HepG2 (cell line): ENCODE measurements around the gene HRCT1. TPM values are rescaled to one million over a fixed set of nuclear protein-coding genes. Genes with fewer than 3 reads are reported as not detected.

Experiments used
- ATAC-seq: fragments of 200-7000 bp; cut with Tn5 transposase; 3 replicates; pipeline ENCODE4 v1.9.1; 2020; ENCODE audit warnings: mild to moderate bottlenecking, moderate library complexity
- BruUV-seq: library from RNA; stranded (reverse); fragments of 400-500 nt; replicated peaks from 2 replicates; lab custom pipeline; 2021; lab: Mats Ljungman, UMichigan
- CTCF ChIA-PET: fragments of 300-600 bp; formaldehyde crosslinking; extraction: SDS; loops from one replicate; lab custom pipeline; 2021; ENCODE audit warnings: low total read pairs, inconsistent platforms, low intra/inter-chr PET ratio; lab: Yijun Ruan, JAX
- POLR2A ChIA-PET: fragments of 350-600 bp; sonication (Branson Sonifier 250); formaldehyde crosslinking; loops from one replicate; lab custom pipeline; 2020; ENCODE audit warnings: antibody characterized with exemption, inconsistent platforms; lab: Yijun Ruan, JAX
- DNase-seq: peaks from one replicate; pipeline ENCODE4 v3.0.0-alpha.2; 2015; ENCODE audit warnings: low spot score
- FAIRE-seq: peaks from 3 replicates; lab custom pipeline; 2011; peaks lifted over from hg19 to GRCh38; lab: Jason Lieb, UNC
- H2AFZ ChIP-seq: one replicate; pipeline ENCODE4 v1.6.1; 2011; ENCODE audit warnings: low read length, inconsistent platforms
- H3K27ac ChIP-seq: fragments of 300-600 bp; 3 replicates; pipeline ENCODE4 v1.8.0; 2011; ENCODE audit warnings: mixed run types, mild to moderate bottlenecking, mixed read lengths, low read length, inconsistent platforms; ENCODE audit not compliant: insufficient read depth; ENCODE audit errors: extremely low read length
- H3K27me3 ChIP-seq, 2 experiments: fragments of 200-600 bp in 1 of 2; 2 replicates in 1 of 2; 3 replicates in 1 of 2; pipeline versions ENCODE4 v1.6.0 to v1.8.0; 2011; ENCODE audit warnings: low read length in 2 of 2, mild to moderate bottlenecking in 2 of 2, moderate library complexity in 2 of 2, inconsistent platforms in 1 of 2; ENCODE audit not compliant: insufficient read depth in 2 of 2, control insufficient read depth in 1 of 2
- H3K36me3 ChIP-seq, 2 experiments: fragments of 200-600 bp in 1 of 2; replicated peaks in 1 of 2; 2 replicates in 1 of 2; 3 replicates in 1 of 2; pipeline versions ENCODE4 v1.5.1 to v1.8.0; 2011; ENCODE audit warnings: low read length in 2 of 2, inconsistent platforms in 1 of 2; ENCODE audit not compliant: insufficient read depth in 2 of 2, control insufficient read depth in 1 of 2
- H3K4me1 ChIP-seq: 2 replicates; pipeline ENCODE4 v1.5.1; 2012; ENCODE audit warnings: low read length, inconsistent platforms; ENCODE audit not compliant: insufficient read depth
- H3K4me2 ChIP-seq: 2 replicates; pipeline ENCODE4 v1.6.0; 2011; ENCODE audit warnings: low read depth, low read length, inconsistent platforms
- H3K4me3 ChIP-seq, 3 experiments: fragments of 200-600 bp in 1 of 3; sonication (generic), shearing (Covaris generic) in 1 of 3; replicated peaks in 1 of 3; 2 replicates each; pipeline ENCODE4 v1.5.1; 2011 to 2016; ENCODE audit warnings: low read length in 3 of 3, inconsistent platforms in 2 of 3, low read depth in 2 of 3, mild to moderate bottlenecking in 2 of 3, control low read depth in 1 of 3, mixed read lengths in 1 of 3; ENCODE audit not compliant: insufficient read depth in 1 of 3
- H3K79me2 ChIP-seq: one replicate; pipeline ENCODE4 v1.6.1; 2011; ENCODE audit warnings: low read length, inconsistent platforms; ENCODE audit not compliant: insufficient read depth
- H3K9ac ChIP-seq: 2 replicates; pipeline ENCODE4 v1.6.0; 2011; ENCODE audit warnings: mild to moderate bottlenecking, low read depth, low read length, inconsistent platforms; ENCODE audit not compliant: insufficient read depth
- H3K9me3 ChIP-seq: 2 replicates; pipeline ENCODE4 v1.5.1; 2012; ENCODE audit warnings: mild to moderate bottlenecking, low read length
- H4K20me1 ChIP-seq: 2 replicates; pipeline ENCODE4 v1.6.0; 2011; ENCODE audit warnings: inconsistent platforms, mild to moderate bottlenecking, low read length, moderate library complexity; ENCODE audit not compliant: insufficient read depth
- HDAC1 ChIP-seq: sonication (generic); formaldehyde crosslinking; IDR thresholded peaks from 2 replicates; pipeline ENCODE4 v1.5.1; 2020; ENCODE audit warnings: mild to moderate bottlenecking, missing genetic modification reagents
- HHEX ChIP-seq: IDR thresholded peaks from 2 replicates; pipeline ENCODE4 v1.6.1; 2016; ENCODE audit warnings: control low read depth
- HNRNPUL1 ChIP-seq: fragments of 200-400 bp; formaldehyde crosslinking; IDR thresholded peaks from 2 replicates; pipeline ENCODE4 v1.6.1; 2017; ENCODE audit warnings: low read depth, mild to moderate bottlenecking, low read length, moderate library complexity
- KDM4B ChIP-seq: sonication (generic); formaldehyde crosslinking; IDR thresholded peaks from 2 replicates; pipeline ENCODE4 v1.4.0; 2020; ENCODE audit warnings: missing genetic modification reagents
- MED8 ChIP-seq: sonication (generic); formaldehyde crosslinking; IDR thresholded peaks from 2 replicates; pipeline ENCODE4 v1.8.1; 2023; ENCODE audit warnings: mild to moderate bottlenecking, missing genetic modification reagents; ENCODE audit not compliant: insufficient replicate concordance
- NAIF1 ChIP-seq: sonication (generic); formaldehyde crosslinking; IDR thresholded peaks from 2 replicates; pipeline ENCODE4 v1.5.0; 2020; ENCODE audit warnings: mild to moderate bottlenecking, missing genetic modification reagents, borderline replicate concordance
- NR3C1 ChIP-seq: sonication (generic); formaldehyde crosslinking; IDR thresholded peaks from 2 replicates; pipeline ENCODE4 v1.4.0; 2020; ENCODE audit warnings: missing genetic modification reagents
- POLR2A ChIP-seq, 2 experiments: IDR thresholded peaks; 2 replicates each; pipeline ENCODE4 v1.6.1; 2011; ENCODE audit warnings: low read depth in 2 of 2, low read length in 2 of 2, mild to moderate bottlenecking in 1 of 2, moderate library complexity in 1 of 2; ENCODE audit not compliant: insufficient read depth in 1 of 2
- REXO4 ChIP-seq: sonication (generic); formaldehyde crosslinking; IDR thresholded peaks from 2 replicates; pipeline ENCODE4 v1.8.0; 2022; ENCODE audit warnings: missing genetic modification reagents, mild to moderate bottlenecking, borderline replicate concordance
- SAFB2 ChIP-seq: sonication (generic); formaldehyde crosslinking; IDR thresholded peaks from 2 replicates; pipeline ENCODE4 v1.5.1; 2020; ENCODE audit warnings: missing genetic modification reagents, low read depth, mild to moderate bottlenecking, borderline replicate concordance
- SRSF4 ChIP-seq: fragments of 200-400 bp; formaldehyde crosslinking; IDR thresholded peaks from one replicate; pipeline ENCODE4 v1.6.1; 2018; ENCODE audit warnings: mild to moderate bottlenecking, low read depth, low read length, moderate library complexity; ENCODE audit not compliant: poor library complexity, severe bottlenecking
- UBTF ChIP-seq: sonication (generic); formaldehyde crosslinking; IDR thresholded peaks from 2 replicates; pipeline ENCODE4 v1.4.0; 2020; ENCODE audit warnings: mild to moderate bottlenecking, missing genetic modification reagents
- ZFP91 ChIP-seq: sonication (generic); formaldehyde crosslinking; IDR thresholded peaks from 2 replicates; pipeline ENCODE4 v1.9.0; 2022; ENCODE audit warnings: missing genetic modification reagents, mild to moderate bottlenecking, borderline replicate concordance
- ZKSCAN1 ChIP-seq: fragments of 150-350 bp; IDR thresholded peaks from 2 replicates; pipeline ENCODE4 v1.6.1; 2014; ENCODE audit warnings: low read length
- ZNF441 ChIP-seq: sonication (generic); formaldehyde crosslinking; IDR thresholded peaks from 2 replicates; pipeline ENCODE4 v1.7.0; 2021; ENCODE audit warnings: missing genetic modification reagents, borderline replicate concordance
- ZNF574 ChIP-seq: sonication (generic); formaldehyde crosslinking; IDR thresholded peaks from 2 replicates; pipeline ENCODE4 v1.4.0; 2020; ENCODE audit warnings: missing genetic modification reagents
- ZNF724P ChIP-seq: sonication (generic); formaldehyde crosslinking; IDR thresholded peaks from 2 replicates; pipeline ENCODE4 v1.8.0; 2022; ENCODE audit warnings: missing genetic modification reagents, borderline replicate concordance
- WGBS: methylation state at CpG from one replicate; pipeline ENCODE4 v1.1.6; 2017; ENCODE audit warnings: low lambda C conversion rate; 5-methylcytosine and 5-hydroxymethylcytosine counted together
- in situ Hi-C: cut with HindIII; loops from 2 replicates; pipeline ENCODE4 v1.10.0; 2017; ENCODE audit warnings: low pct_unique_long_range_greater_than_20kb; ENCODE audit not compliant: extremely low pct_ligation_motif_present
- intact Hi-C: fragments of 100-400 bp; cut with micrococcal nuclease; formaldehyde crosslinking; loops from one replicate; pipeline ENCODE4 v1.10.0; 2022; ENCODE audit not compliant: unreplicated experiment
- polyA plus RNA-seq, 8 experiments: library from polyadenylated mRNA; depleted of rRNA in 3 of 8; stranded (reverse) in 7 of 8; unstranded in 1 of 8; fragments of >200 nt; fragmentation: Illumina TruSeq in 4 of 8; extraction: Trizol in 4 of 8; gene quantifications; 2 replicates each; pipeline versions ENCODE4 v1.2.1 to v1.2.3, GENCODE V29; 2011 to 2016; ENCODE audit warnings: low read depth in 4 of 8, missing spikeins in 1 of 8, mixed read lengths in 1 of 8; ENCODE audit not compliant: insufficient read depth in 1 of 8
- total RNA-seq, 5 experiments: library from RNA; depleted of rRNA; stranded (reverse); fragments of >200 nt; fragmentation: Illumina TruSeq; extraction: Trizol; gene quantifications; 2 replicates each; pipeline ENCODE4 v1.2.3, GENCODE V29; 2016; ENCODE audit warnings: low read depth in 1 of 5

Gene HRCT1
- total and polyA plus RNA-seq, 2 of the 13 experiments (the other 11 are each of a cell fraction or from before 2014, with no cell fraction given) = 0.13 TPM; not detected in 1

- H3K27ac ChIP-seq = no peak overlapping the region
- H3K4me1 ChIP-seq = peaks cover 62% of the 10 kb centered on the region
- FAIRE-seq = no peak
- H3K27me3 ChIP-seq = peaks cover 0 to 4% of the 10 kb centered on the region in 2 experiments; a peak in 1 of 5 replicates
- no peaks in the 10 kb centered on the region for H3K36me3 ChIP-seq
- H3K9ac ChIP-seq = no peak overlapping the region
- no peaks in the 10 kb centered on the region for H4K20me1 ChIP-seq
- peak; percentile 85 for DNase-seq
- WGBS = 4% methylated on average over 6 of the region's 9 CpGs
- in situ Hi-C loops (no loop called here), intact Hi-C loops (loop anchor here (2.0 kb wide), 1 partner anchor 14 kb away; no protein-coding TSS in a partner anchor)
- H3K79me2 ChIP-seq = no peaks in the 10 kb centered on the region
- BruUV-seq = no TSS peak
- ATAC-seq = peak; percentile 85
- ChIA-PET POLR2A (no interaction called here), CTCF (no interaction called here)
- peak overlapping the region; percentile 54 for H3K4me2 ChIP-seq
- H3K4me3 ChIP-seq = no peak overlapping the region
- H3K9me3 ChIP-seq = no peaks in the 10 kb centered on the region
- H2AFZ ChIP-seq = no peak overlapping the region
- no peak for TF ChIP-seq ZFP91
- TF ChIP-seq ZNF441 (CRISPR knock-in tag) = peak; percentile 30; the same call in 1 of the 2 replicates
- TF ChIP-seq KDM4B (CRISPR knock-in tag) = no peak
- TF ChIP-seq NAIF1 (CRISPR knock-in tag) = no peak
- TF ChIP-seq HHEX (CRISPR knock-in tag) = no peak
- TF ChIP-seq POLR2A (IDR thresholded peaks at IDR 0.05; ENCODE audit: insufficient read depth in 1 of 2, low read depth in 2 of 2, low read length in 2 of 2) = no peak
- no peak for TF ChIP-seq MED8 (CRISPR knock-in tag)
- peak; percentile 29; the same call in 1 of the 2 replicates for TF ChIP-seq ZNF574
- TF ChIP-seq ZKSCAN1 = no peak
- TF ChIP-seq UBTF = peak; percentile 46; the same call in 1 of the 2 replicates
- no peak for TF ChIP-seq SRSF4
- no peak for TF ChIP-seq SAFB2
- TF ChIP-seq HDAC1 (CRISPR knock-in tag) = no peak
- no peak for TF ChIP-seq REXO4 (CRISPR knock-in tag)
- 0 out of 2 replicates have a peak, but pooled peaks have one; percentile 46 for TF ChIP-seq ZNF724P (CRISPR knock-in tag)
- no peak for TF ChIP-seq HNRNPUL1
- no peak for TF ChIP-seq NR3C1 (CRISPR knock-in tag)
Measured at GRCh38 chr9:35914301-35914807, 8.4 kb downstream of the HRCT1 start.
